Measurements from ENCODE around the gene HPS3.

DNA sequence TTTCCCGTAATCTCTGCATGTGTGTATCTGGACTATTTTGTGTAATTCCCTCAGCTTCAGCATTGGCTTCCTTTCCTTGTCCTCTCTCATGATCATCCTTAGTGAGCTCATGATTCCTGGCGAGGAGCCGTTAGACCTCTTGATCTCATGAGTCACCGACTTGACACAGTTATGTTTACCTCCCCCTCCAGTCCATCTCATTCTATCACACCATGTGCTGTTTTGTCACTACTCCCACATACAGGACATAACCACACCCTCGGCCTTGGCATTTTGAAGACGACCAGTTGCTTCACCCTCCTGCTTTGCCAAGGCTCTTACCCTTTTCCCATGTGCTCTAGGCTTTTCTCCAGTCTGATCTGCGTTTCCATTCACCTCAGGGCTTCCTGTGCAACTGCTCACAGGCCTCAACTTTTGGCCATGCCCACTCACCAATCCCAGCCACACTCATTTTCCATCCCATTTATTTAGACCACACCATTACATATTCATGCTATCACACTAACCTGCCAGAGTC is 50.7 kb downstream of the HPS3 start:
- TF ChIP-seq, protein P1, sequence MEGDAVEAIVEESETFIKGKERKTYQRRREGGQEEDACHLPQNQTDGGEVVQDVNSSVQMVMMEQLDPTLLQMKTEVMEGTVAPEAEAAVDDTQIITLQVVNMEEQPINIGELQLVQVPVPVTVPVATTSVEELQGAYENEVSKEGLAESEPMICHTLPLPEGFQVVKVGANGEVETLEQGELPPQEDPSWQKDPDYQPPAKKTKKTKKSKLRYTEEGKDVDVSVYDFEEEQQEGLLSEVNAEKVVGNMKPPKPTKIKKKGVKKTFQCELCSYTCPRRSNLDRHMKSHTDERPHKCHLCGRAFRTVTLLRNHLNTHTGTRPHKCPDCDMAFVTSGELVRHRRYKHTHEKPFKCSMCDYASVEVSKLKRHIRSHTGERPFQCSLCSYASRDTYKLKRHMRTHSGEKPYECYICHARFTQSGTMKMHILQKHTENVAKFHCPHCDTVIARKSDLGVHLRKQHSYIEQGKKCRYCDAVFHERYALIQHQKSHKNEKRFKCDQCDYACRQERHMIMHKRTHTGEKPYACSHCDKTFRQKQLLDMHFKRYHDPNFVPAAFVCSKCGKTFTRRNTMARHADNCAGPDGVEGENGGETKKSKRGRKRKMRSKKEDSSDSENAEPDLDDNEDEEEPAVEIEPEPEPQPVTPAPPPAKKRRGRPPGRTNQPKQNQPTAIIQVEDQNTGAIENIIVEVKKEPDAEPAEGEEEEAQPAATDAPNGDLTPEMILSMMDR (IDR thresholded peaks at IDR 0.05) = no peak
- TF ChIP-seq POLR2A (IDR thresholded peaks at IDR 0.05) = no peak

All from tibial nerve (tissue), 3 donors.